Measurements from ENCODE around the gene EZR. TPM values are rescaled to one million over a fixed set of nuclear protein-coding genes. Genes with fewer than 3 reads are reported as not detected.
A peak's percentile ranks its signal among the peaks of the same experiment; 100 is the strongest.

Gene EZR
- total RNA-seq, 1 donor from 2014 or later, result 57.0 TPM

GRCh38 chr6:158737710-158738615 is 81.2 kb downstream of the EZR start:
- DNase-seq (ENCODE audit: low spot score), result peak; percentile 58
- ATAC-seq, result peak; percentile 98

DNA sequence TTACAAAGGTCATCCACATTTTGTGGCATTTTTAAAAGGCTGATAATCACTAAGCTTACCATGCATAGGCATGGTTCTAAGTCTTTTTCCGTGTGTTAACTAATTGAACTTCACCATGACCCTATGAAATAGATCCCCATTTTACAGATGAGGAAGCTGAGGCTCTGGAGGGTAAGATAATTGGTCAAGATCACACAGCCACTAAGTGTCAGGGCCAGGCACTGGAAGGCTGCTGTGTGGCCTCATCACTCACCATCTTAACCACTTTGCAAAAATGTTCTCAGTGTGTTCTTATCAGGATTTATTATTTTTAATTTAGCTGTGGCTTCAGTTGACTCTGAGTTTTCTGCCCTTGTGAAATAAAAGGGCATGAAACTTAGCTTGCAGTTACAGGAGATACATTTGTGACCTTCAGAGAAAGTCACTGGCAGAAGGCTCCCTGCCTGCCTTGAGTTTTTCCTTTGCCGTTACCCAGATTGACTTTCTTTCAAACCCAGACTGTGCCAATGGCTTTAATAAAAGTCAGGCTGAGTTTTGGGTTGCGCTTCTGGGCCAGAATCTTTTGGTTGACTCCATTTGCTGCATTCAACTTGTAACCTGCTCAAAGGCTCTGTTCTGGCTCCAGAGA is 82.0 kb downstream of the EZR start:
- DNase-seq (ENCODE audit: low spot score) (no peak), ATAC-seq (no peak)

GRCh38 chr6:158735009-158735408 is 84.2 kb downstream of the EZR start:
- ATAC-seq, result no peak

GRCh38 chr6:158730541-158730907 is 88.6 kb downstream of the EZR start:
- ATAC-seq, result no peak
- DNase-seq (ENCODE audit: low spot score), result no peak

More at GRCh38 chr6:158735009-158735408, 84.2 kb downstream of the EZR start:
- no peak for DNase-seq (ENCODE audit: low spot score)

DNA sequence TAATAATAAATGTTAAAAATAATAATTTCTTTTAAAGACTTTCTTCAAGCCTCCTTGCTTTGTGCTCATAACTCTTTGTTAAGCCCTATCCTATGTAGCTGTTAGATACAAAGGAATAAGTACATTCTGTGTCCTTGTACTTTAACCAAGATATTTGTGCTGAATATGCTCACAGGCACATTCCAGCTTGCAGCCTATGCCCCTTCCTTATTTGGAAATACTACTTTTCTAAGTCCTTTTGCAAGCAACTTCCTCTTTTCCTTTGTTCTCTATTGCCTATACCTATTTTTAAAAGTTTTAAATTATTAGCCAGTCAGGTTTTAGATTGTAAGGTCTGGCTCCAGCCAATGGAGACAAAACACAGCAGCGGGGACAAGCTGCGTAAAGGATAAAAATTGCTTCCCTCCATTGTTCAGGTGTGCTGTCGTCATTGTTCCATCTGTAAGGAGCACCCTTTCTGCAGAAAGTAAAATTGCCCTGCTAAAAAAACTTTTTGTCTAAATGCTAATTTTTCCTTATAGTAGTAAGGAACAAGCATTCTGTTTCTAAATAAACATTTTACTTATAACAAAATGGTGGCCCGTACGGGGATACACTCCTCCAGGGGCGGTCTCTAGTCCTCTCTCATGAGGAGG is 89.1 kb downstream of the EZR start:
- DNase-seq (ENCODE audit: low spot score) (no peak), ATAC-seq (no peak)

- no peak for ATAC-seq
- DNase-seq (ENCODE audit: low spot score), result no peak
Observed at GRCh38 chr6:158725704-158726103, 93.5 kb downstream of the EZR start.

DNA sequence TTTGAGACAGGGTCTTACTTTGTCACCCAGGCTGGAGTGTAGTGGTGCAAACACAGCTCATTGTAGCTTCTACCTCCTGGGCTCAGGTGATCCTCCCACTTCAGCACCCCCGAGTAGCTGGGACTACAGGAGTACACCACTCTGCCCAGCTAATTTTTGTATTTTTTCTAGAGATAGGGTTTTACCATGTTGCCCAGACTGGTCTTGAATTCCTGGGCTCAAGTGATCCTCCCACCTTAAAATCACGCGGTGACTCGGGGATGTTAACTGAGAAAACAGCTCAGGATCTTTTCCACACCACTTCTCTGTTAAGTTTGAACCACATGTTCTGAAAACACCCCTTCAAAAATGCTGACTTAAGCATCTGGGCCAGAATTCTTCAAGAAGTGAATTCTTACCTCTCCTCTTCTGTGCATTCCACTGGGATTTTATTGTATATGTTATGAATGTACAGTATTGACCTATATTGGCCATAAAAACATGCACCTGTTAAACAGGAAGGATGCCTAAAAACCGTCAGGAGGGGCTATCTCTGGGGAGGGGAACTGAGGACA is 96.9 kb downstream of the EZR start:
- no peak for ATAC-seq

DNA sequence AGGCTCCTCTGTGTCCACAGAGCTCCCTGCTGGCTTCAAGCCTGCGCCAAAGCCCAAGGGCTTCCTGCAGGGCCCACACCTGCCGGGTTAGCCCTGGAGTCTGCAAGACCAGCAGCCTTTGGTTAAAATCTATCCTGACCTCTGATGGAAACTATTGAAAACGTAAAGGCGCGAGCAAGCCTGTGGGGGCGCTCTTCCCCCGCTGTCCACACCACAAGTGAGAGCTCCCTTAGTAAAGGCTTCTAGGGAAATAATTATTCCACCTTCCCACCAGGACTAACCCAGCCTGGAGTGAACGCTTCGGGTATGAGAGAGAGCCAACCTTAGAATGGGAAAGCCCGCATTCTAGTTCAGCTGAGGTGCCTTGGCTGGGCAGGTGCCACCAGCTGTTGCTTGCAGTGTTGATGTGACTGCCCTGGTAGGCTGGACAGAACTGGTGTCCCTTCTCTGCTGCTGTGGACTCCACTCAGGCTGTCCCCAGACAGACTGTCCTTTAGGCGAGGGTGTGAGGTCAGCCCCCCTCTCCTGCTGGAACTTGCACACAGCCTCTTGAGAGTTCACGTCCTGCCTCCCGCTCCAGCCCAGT is 100.6 kb downstream of the EZR start:
- peak; percentile 78 for ATAC-seq
- no peak for DNase-seq (ENCODE audit: low spot score)

More for the DNA sequence above, 96.9 kb downstream of the EZR start:
- DNase-seq (ENCODE audit: low spot score), result no peak

- ATAC-seq, result no peak
Observed at GRCh38 chr6:158717341-158718330, 101.5 kb downstream of the EZR start.

More at GRCh38 chr6:158717341-158718330, 101.5 kb downstream of the EZR start:
- DNase-seq (ENCODE audit: low spot score), result no peak

Other genes starting within 250 kb of the EZR start
- 29.9 TPM for gene DYNLT1, start 174.6 kb downstream of the EZR start, total RNA-seq
- 0.43 TPM for gene SYTL3, start 169.3 kb downstream of the EZR start, total RNA-seq
- gene RSPH3, start 180.8 kb upstream of the EZR start, total RNA-seq, result 4.7 TPM
- gene TAGAP, start 225.6 kb upstream of the EZR start, total RNA-seq, result 0.45 TPM